Activated CD4-positive, alpha-beta T cell treated with anti-CD3 and anti-CD28 coated beads, Interleukin-2, amount 50 U/mL, for 16 hours (primary cell): ENCODE data around the gene TFIP11.
"Not testable (repeated sequence)": the region's sequence is repeated elsewhere in the genome, so short reads cannot be mapped to it uniquely, and the experiment has no call there.

ENCODE experiments used
- DNase-seq: peaks from one replicate; pipeline ENCODE4 v3.0.0-alpha.2; 2020

The TFIP11 gene

GRCh38 chr22:26540119-26540518 is 27.8 kb upstream of the TFIP11 start:
- DNase-seq = no peak

- DNase-seq = no peak
These were observed 24.5 kb upstream of the TFIP11 start for GRCh38 chr22:26536762-26537134.

- DNase-seq = no peak
These were observed 23.9 kb upstream of the TFIP11 start for GRCh38 chr22:26536056-26536761.

GRCh38 chr22:26535603-26535908 is 23.3 kb upstream of the TFIP11 start:
- no peak for DNase-seq

- no peak for DNase-seq
These were observed 22.8 kb upstream of the TFIP11 start for GRCh38 chr22:26534874-26535602.

- no peak for DNase-seq
These were observed 22.0 kb upstream of the TFIP11 start for GRCh38 chr22:26534171-26534855.

GRCh38 chr22:26529345-26529744 is 17.1 kb upstream of the TFIP11 start:
- DNase-seq = no peak

- not testable (repeated sequence) for DNase-seq
These were observed 16.2 kb upstream of the TFIP11 start for GRCh38 chr22:26528518-26528917.

- no peak for DNase-seq
These were observed 15.5 kb upstream of the TFIP11 start for GRCh38 chr22:26527574-26528465.

- DNase-seq = no peak
These were observed 14.9 kb upstream of the TFIP11 start for GRCh38 chr22:26527167-26527566.

- no peak for DNase-seq
These were observed 13.8 kb upstream of the TFIP11 start for GRCh38 chr22:26525946-26526564.

GRCh38 chr22:26524870-26525269 is 12.6 kb upstream of the TFIP11 start:
- no peak for DNase-seq

GRCh38 chr22:26522592-26522991 is 10.3 kb upstream of the TFIP11 start:
- DNase-seq = no peak

GRCh38 chr22:26522012-26522411 is 9.7 kb upstream of the TFIP11 start:
- no peak for DNase-seq

GRCh38 chr22:26517429-26517828 is 5.2 kb upstream of the TFIP11 start:
- no peak for DNase-seq

GRCh38 chr22:26516503-26516902 is 4.2 kb upstream of the TFIP11 start:
- DNase-seq = peak; percentile 78

- DNase-seq = no peak
These were observed 3.7 kb upstream of the TFIP11 start for GRCh38 chr22:26515931-26516330.

- no peak for DNase-seq
These were observed 2.3 kb upstream of the TFIP11 start for GRCh38 chr22:26514419-26515161.

- DNase-seq = no peak
These were observed 1.6 kb upstream of the TFIP11 start for GRCh38 chr22:26513838-26514237.

GRCh38 chr22:26508148-26508547 is 4.1 kb downstream of the TFIP11 start:
- DNase-seq = no peak

- no peak for DNase-seq
These were observed 8.5 kb downstream of the TFIP11 start for GRCh38 chr22:26503758-26504157.
